Gastroesophageal sphincter (tissue), 4 donors: ENCODE data around the gene MAGI3. TPM values are rescaled to one million over a fixed set of nuclear protein-coding genes. Genes with fewer than 3 reads are reported as not detected.
A peak's percentile ranks its signal among the peaks of the same experiment; 100 is the strongest.

Experiments
- ATAC-seq: fragments of 150-250 bp; one replicate; pipeline ENCODE4 v1.9.1; 2016; ENCODE audit warnings: mild to moderate bottlenecking, moderate library complexity
- H3K27ac ChIP-seq, 4 donors: fragments of 200-600 bp; sonication (generic) in 3 of 4; 1 replicate in 3 of 4; 2 replicates in 1 of 4; pipeline ENCODE4 v1.5.1; 2016 to 2019
- H3K27me3 ChIP-seq: fragments of 200-600 bp; sonication (generic); one replicate; pipeline ENCODE4 v1.5.1; 2019
- H3K36me3 ChIP-seq, 2 donors: fragments of 200-600 bp; sonication (generic); one replicate each; pipeline ENCODE4 v1.5.1; 2019; ENCODE audit warnings: control low read depth in 1 of 2
- H3K4me1 ChIP-seq, 3 donors: fragments of 200-600 bp; sonication (generic); 1 replicate in 2 of 3; 2 replicates in 1 of 3; pipeline ENCODE4 v1.5.1; 2016 to 2019; ENCODE audit warnings: control low read depth in 2 of 3
- H3K4me3 ChIP-seq, 2 donors: fragments of 200-600 bp; sonication (generic); one replicate each; pipeline ENCODE4 v1.5.1; 2019; ENCODE audit warnings: mild to moderate bottlenecking in 1 of 2, moderate library complexity in 1 of 2
- H3K9me3 ChIP-seq, 3 donors: fragments of 200-600 bp; sonication (generic); one replicate each; pipeline ENCODE4 v1.5.1; 2017 to 2019; ENCODE audit warnings: control low read depth in 2 of 3
- CTCF ChIP-seq, 4 experiments: fragments of 200-600 bp in 2 of 4; fragments of 450-650 bp in 2 of 4; sonication (generic) in 1 of 4; IDR thresholded peaks; one replicate each; pipeline ENCODE4 v1.5.1; 2017 to 2019; ENCODE audit warnings: antibody characterized with exemption in 4 of 4, mild to moderate bottlenecking in 2 of 4, moderate library complexity in 2 of 4
- EP300 ChIP-seq: sonication (generic); formaldehyde crosslinking; IDR thresholded peaks from one replicate; pipeline ENCODE4 v1.6.1; 2017; ENCODE audit warnings: antibody characterized with exemption, mild to moderate bottlenecking
- POLR2A ChIP-seq, 2 donors: fragments of 450-650 bp; IDR thresholded peaks; one replicate each; pipeline ENCODE4 v1.6.1; 2017; ENCODE audit warnings: antibody characterized with exemption in 2 of 2, mild to moderate bottlenecking in 2 of 2, moderate library complexity in 1 of 2
- POLR2AphosphoS5 ChIP-seq: sonication (generic); formaldehyde crosslinking; IDR thresholded peaks from one replicate; pipeline ENCODE4 v1.6.1; 2017; ENCODE audit warnings: antibody characterized with exemption
- WGBS, 2 donors: methylation state at CpG; one replicate each; pipeline ENCODE4 v1.1.5; 2018; ENCODE audit warnings: low coverage in 1 of 2; 5-methylcytosine and 5-hydroxymethylcytosine counted together
- total RNA-seq, 4 donors: library from RNA; depleted of rRNA; stranded (reverse); fragments of >200 nt; gene quantifications; one replicate each; pipeline ENCODE4 v1.1.0, GENCODE V29; 2016

MAGI3 gene
- total RNA-seq, 4 donors from 2014 or later = 18.2 to 26.6 (median 22.7) TPM

- no peaks in the 10 kb centered on the region for H3K27me3 ChIP-seq
- no peaks in the 10 kb centered on the region for H3K9me3 ChIP-seq
- 65 to 73% methylated on average over 2 of the region's 2 CpGs for WGBS, 2 donors
- no peak for ATAC-seq
- H3K4me1 ChIP-seq = peaks cover 0 to 65% (median 0%) of the 10 kb centered on the region in 3 donors
- H3K27ac ChIP-seq = no peak overlapping the region
- H3K36me3 ChIP-seq = no peaks in the 10 kb centered on the region
- H3K4me3 ChIP-seq = no peak overlapping the region
- TF ChIP-seq POLR2AphosphoS5 = no peak
- TF ChIP-seq POLR2A (IDR thresholded peaks at IDR 0.05) = no peak
- no peak for TF ChIP-seq EP300
- no peak for TF ChIP-seq CTCF (IDR thresholded peaks at IDR 0.05)
These were observed 5.8 kb downstream of the MAGI3 start for GRCh38 chr1:113396102-113396501.

- Histone ChIP-seq H3K9me3 (no peaks in the 10 kb centered on the region), H3K27ac (no peak overlapping the region), H3K27me3 (no peaks in the 10 kb centered on the region), H3K4me3 (no peak overlapping the region), H3K36me3 (no peaks in the 10 kb centered on the region), H3K4me1 (peaks cover 0 to 66% (median 0%) of the 10 kb centered on the region in 3 donors)
- peak; percentile 39 for TF ChIP-seq POLR2AphosphoS5
- TF ChIP-seq POLR2A (IDR thresholded peaks at IDR 0.05) = no peak
- TF ChIP-seq EP300 = no peak
- 57 to 77% methylated on average over 3 of the region's 3 CpGs for WGBS, 2 donors
- no peak for ATAC-seq
These were observed 6.3 kb downstream of the MAGI3 start for GRCh38 chr1:113396585-113396984.

GRCh38 chr1:113399062-113399583 lies 8.8 kb downstream of the MAGI3 start:
- Histone ChIP-seq H3K9me3 (no peaks in the 10 kb centered on the region), H3K4me3 (no peak overlapping the region), H3K27me3 (no peaks in the 10 kb centered on the region), H3K36me3 (no peaks in the 10 kb centered on the region), H3K4me1 (peaks cover 0 to 55% (median 4%) of the 10 kb centered on the region in 3 donors), H3K27ac (no peak overlapping the region)
- no peak for ATAC-seq
- no peak for TF ChIP-seq EP300
- 62 to 67% methylated on average over 3 to 5 of the region's 5 CpGs for WGBS, 2 donors

GRCh38 chr1:113401067-113401466 lies 10.8 kb downstream of the MAGI3 start:
- Histone ChIP-seq H3K4me1 (peaks cover 0 to 42% (median 4%) of the 10 kb centered on the region in 3 donors), H3K27me3 (no peaks in the 10 kb centered on the region), H3K9me3 (no peaks in the 10 kb centered on the region), H3K36me3 (no peaks in the 10 kb centered on the region), H3K4me3 (no peak overlapping the region), H3K27ac (no peak overlapping the region)
- ATAC-seq = no peak
- TF ChIP-seq CTCF (IDR thresholded peaks at IDR 0.05) (no peak), EP300 (no peak), POLR2AphosphoS5 (no peak), POLR2A (IDR thresholded peaks at IDR 0.05) (no peak)
- 37 to 60% methylated on average over 4 of the region's 4 CpGs for WGBS, 2 donors

GRCh38 chr1:113401728-113402127 lies 11.4 kb downstream of the MAGI3 start:
- Histone ChIP-seq H3K27ac (no peak overlapping the region), H3K4me3 (no peak overlapping the region), H3K27me3 (no peaks in the 10 kb centered on the region), H3K4me1 (peaks cover 0 to 40% (median 4%) of the 10 kb centered on the region in 3 donors), H3K36me3 (no peaks in the 10 kb centered on the region), H3K9me3 (no peaks in the 10 kb centered on the region)
- WGBS, 2 donors = 92 to 94% methylated on average over 3 of the region's 3 CpGs
- TF ChIP-seq CTCF (IDR thresholded peaks at IDR 0.05) (no peak), EP300 (no peak), POLR2A (IDR thresholded peaks at IDR 0.05) (no peak), POLR2AphosphoS5 (no peak)
- no peak for ATAC-seq

- H3K27me3 ChIP-seq = no peaks in the 10 kb centered on the region
- TF ChIP-seq POLR2AphosphoS5 = no peak
- TF ChIP-seq POLR2A (IDR thresholded peaks at IDR 0.05) = no peak
- TF ChIP-seq CTCF (IDR thresholded peaks at IDR 0.05) = no peak
- TF ChIP-seq EP300 = no peak
- no peak overlapping the region for H3K4me3 ChIP-seq
- no peak overlapping the region for H3K27ac ChIP-seq
- H3K4me1 ChIP-seq = peaks cover 0 to 34% (median 4%) of the 10 kb centered on the region in 3 donors
- H3K9me3 ChIP-seq = no peaks in the 10 kb centered on the region
- no peaks in the 10 kb centered on the region for H3K36me3 ChIP-seq
- 0 to 78% methylated on average over 1 of the region's 1 CpG for WGBS, 2 donors
- ATAC-seq = no peak
These were observed 12.8 kb downstream of the MAGI3 start for GRCh38 chr1:113403065-113403464.
